H1 (cell line): Measurements from ENCODE around the gene ZDHHC1.

Experiments
- CHD2 ChIP-seq: IDR thresholded peaks from 2 replicates; pipeline ENCODE4 v1.6.1; 2012; ENCODE audit warnings: low read length, improper control_type of control experiment
- CTCF ChIP-seq, 3 experiments: IDR thresholded peaks; 1 replicate in 2 of 3; 2 replicates in 1 of 3; pipeline versions ENCODE4 v1.5.1 to v1.6.1; 2011; ENCODE audit warnings: low read length in 3 of 3, mild to moderate bottlenecking in 3 of 3, inconsistent platforms in 2 of 3, low read depth in 1 of 3, moderate library complexity in 1 of 3; ENCODE audit not compliant: insufficient read depth in 1 of 3; ENCODE audit errors: control extremely low read depth in 1 of 3
- EP300 ChIP-seq, 2 experiments: IDR thresholded peaks; 1 replicate in 1 of 2; 2 replicates in 1 of 2; pipeline ENCODE4 v1.6.1; 2011 to 2012; ENCODE audit warnings: low read depth in 2 of 2, low read length in 2 of 2, mild to moderate bottlenecking in 2 of 2, borderline replicate concordance in 1 of 2, inconsistent platforms in 1 of 2, moderate library complexity in 1 of 2
- EZH2 ChIP-seq: fragments of 200-600 bp; sonication (generic); IDR thresholded peaks from 2 replicates; pipeline ENCODE4 v1.7.1; 2012; ENCODE audit warnings: low read depth, mild to moderate bottlenecking, moderate library complexity, low read length, inconsistent platforms; ENCODE audit not compliant: severe bottlenecking
- HDAC2 ChIP-seq, 2 experiments: fragments of 300-600 bp in 1 of 2; sonication (generic) in 1 of 2; IDR thresholded peaks; 2 replicates each; pipeline ENCODE4 v1.6.1; 2011 to 2012; ENCODE audit warnings: low read depth in 2 of 2, low read length in 2 of 2, mild to moderate bottlenecking in 2 of 2, moderate library complexity in 2 of 2, borderline replicate concordance in 1 of 2, inconsistent platforms in 1 of 2
- POLR2A ChIP-seq, 2 experiments: IDR thresholded peaks; 1 replicate in 1 of 2; 2 replicates in 1 of 2; pipeline ENCODE4 v1.6.1; 2011; ENCODE audit warnings: low read depth in 2 of 2, low read length in 2 of 2, mild to moderate bottlenecking in 2 of 2; ENCODE audit errors: control extremely low read depth in 1 of 2
- POLR2AphosphoS5 ChIP-seq: IDR thresholded peaks from 2 replicates; pipeline ENCODE4 v1.6.1; 2011; ENCODE audit warnings: low read depth, low read length

- TF ChIP-seq CTCF (IDR thresholded peaks at IDR 0.05; ENCODE audit: control extremely low read depth in 1 of 3, insufficient read depth in 1 of 3, low read depth in 1 of 3, low read length in 3 of 3) (no peak), EZH2 (no peak), POLR2A (IDR thresholded peaks at IDR 0.05; ENCODE audit: control extremely low read depth in 1 of 2, low read depth in 2 of 2, low read length in 2 of 2) (no peak), EP300 (IDR thresholded peaks at IDR 0.05; ENCODE audit: borderline replicate concordance in 1 of 2, low read depth in 2 of 2, low read length in 2 of 2) (no peak), HDAC2 (IDR thresholded peaks at IDR 0.05; ENCODE audit: borderline replicate concordance in 1 of 2, low read depth in 2 of 2, low read length in 2 of 2) (no peak), POLR2AphosphoS5 (no peak), CHD2 (no peak)
Observed at GRCh38 chr16:67357561-67357960, 58.7 kb downstream of the ZDHHC1 start.
